Nucleus accumbens (tissue), 56 donors: Measurements from ENCODE around the gene HIPK4.
"Not testable (repeated sequence)": the region's sequence is repeated elsewhere in the genome, so short reads cannot be mapped to it uniquely, and the experiment has no call there.

Experiments used
- DNase-seq, 56 donors: peaks; one replicate each; lab custom pipeline; 2025; lab: John Stamatoyannopoulos, UW

The HIPK4 gene

GRCh38 chr19:40394816-40395210, 4.8 kb upstream of the HIPK4 start:
- no peak for DNase-seq

GRCh38 chr19:40393894-40394815, 4.2 kb upstream of the HIPK4 start:
- no peak for DNase-seq

DNA sequence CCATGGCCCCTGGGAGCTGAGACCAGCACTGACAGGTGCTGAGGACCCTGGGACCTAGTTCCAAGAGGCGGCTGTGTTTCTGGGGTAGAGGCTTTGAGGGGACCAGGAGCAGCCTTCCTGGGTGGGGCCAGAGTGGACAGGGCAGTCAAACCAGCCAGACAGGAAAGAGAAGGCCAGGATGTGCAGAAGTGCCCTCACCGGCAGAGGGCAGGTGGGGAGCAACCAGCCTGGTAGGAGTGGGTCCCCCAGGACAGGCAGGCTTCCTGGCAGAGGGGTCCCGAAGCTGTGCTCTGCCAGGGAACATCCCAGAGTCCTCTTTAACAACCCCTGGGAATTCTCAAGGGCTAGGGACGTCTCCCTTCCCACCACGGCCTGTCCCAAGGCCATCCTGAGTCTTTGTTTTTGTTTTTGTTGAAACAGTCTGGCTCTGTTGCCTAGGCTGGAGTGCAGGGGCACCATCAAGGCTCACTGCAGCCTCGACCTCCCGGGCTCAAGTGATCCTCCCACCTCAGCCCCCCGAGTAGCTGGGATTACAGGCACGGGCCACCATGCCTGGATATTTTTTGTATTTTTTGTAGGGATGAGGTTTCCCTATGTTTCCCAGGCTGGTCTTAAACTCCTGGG, 3.0 kb upstream of the HIPK4 start:
- DNase-seq = no peak

- no peak for DNase-seq
Observed at GRCh38 chr19:40392123-40392522, 2.1 kb upstream of the HIPK4 start.

GRCh38 chr19:40389404-40390083, 437 bp downstream of the HIPK4 start:
- no peak for DNase-seq

- DNase-seq = no peak
Observed at GRCh38 chr19:40388481-40388880, 1.5 kb downstream of the HIPK4 start.

- DNase-seq = no peak
Observed at GRCh38 chr19:40387155-40387554, 2.8 kb downstream of the HIPK4 start.

- DNase-seq = no peak
Observed at GRCh38 chr19:40383668-40384248, 6.2 kb downstream of the HIPK4 start.

- no peak for DNase-seq
Observed at GRCh38 chr19:40381321-40381720, 8.7 kb downstream of the HIPK4 start.

DNA sequence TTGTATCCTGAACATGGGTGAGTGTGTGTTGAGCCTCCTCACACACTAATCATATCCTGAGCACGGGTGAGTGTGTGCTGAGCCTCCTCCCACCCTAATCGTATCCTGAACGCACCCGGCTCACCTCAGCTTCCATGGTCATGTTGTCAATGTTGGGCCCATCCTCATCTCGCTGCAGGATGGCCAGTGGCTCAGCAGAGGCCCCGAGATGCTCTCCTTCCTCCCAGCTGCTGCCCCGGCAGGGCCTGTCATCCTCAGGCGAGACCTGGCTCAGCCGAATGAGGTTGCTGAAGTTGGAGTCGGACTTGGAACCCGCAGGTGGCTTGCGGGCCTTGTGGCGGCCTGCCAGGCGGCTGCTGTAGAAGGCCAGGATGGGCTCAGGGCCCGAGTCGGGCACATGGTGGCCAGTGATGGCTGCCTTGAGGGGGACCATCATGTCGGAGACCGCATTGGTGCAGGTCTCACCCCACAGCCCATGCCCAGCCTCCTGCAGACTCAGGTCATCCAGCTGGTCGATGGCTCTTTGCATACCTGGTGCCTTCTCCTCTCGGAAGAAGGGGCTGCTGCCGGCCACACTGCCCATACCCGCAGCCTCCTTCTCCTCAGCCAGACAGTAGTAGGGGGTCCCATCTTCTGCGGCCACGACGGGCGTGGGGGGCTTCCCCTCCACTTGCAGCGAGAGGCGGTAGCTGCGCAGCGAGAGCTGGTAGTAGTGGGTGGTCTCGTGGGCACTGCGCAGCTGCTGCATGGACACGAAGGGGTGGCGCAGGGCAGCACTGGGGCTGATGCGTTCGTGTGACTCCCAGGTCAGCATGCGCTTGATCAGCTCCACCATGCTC, 9.6 kb downstream of the HIPK4 start:
- DNase-seq = no peak

DNA sequence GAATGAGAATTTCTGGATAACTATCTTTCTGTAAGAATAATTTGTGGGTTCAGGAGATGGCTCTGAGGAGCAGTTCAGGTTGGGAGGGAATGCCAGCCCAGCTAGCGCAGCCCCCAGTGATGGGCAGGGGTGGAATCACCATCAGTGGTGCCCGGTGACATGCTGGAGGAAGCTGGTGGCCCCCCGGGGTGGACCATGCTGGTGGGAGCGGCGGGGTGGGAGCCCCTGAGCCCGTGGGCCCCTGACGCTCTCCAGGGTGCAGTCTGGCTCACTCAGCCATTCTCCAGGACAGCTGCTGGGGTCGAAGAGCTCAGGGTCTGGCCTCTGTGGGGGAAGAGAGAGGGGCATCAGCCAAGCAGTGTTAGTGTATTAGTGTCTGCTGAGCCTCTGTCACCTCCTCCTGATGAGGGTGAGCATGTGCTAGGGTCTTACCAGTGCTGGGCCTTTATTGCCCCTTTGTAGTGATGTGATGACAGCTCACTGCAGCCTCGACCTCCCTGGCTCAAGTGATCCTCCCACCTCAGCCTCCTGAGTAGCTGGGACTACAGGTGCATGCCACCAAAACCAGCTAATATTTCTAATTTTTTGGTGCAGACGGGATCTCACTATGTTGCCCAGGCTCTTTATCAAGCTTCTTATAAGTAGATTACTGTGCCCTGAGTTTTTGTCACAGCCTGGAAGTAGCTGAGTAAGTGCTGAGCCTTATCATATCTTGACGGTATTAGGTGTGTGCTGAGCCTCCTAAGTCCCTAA, 10.4 kb downstream of the HIPK4 start:
- DNase-seq = no peak

DNA sequence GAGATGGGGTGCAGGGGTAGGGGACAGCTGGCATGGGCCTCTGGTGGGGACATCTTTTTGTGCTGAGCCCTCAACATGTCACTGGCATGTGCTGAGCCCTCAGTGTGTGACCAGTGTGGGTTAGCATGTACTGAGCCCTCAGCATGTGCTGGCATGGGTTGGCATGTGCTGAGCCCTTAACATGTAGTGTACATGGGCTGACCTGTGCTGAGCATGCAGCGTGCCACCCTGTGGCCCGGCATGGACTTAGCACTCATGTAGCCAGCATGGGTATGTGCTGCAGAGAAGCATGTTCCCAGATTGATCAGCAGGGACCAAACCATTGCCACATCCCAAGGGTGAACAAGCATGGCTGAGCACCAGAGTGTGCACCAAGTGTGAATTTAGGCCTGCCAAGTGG, 11.5 kb downstream of the HIPK4 start:
- no peak for DNase-seq

DNA sequence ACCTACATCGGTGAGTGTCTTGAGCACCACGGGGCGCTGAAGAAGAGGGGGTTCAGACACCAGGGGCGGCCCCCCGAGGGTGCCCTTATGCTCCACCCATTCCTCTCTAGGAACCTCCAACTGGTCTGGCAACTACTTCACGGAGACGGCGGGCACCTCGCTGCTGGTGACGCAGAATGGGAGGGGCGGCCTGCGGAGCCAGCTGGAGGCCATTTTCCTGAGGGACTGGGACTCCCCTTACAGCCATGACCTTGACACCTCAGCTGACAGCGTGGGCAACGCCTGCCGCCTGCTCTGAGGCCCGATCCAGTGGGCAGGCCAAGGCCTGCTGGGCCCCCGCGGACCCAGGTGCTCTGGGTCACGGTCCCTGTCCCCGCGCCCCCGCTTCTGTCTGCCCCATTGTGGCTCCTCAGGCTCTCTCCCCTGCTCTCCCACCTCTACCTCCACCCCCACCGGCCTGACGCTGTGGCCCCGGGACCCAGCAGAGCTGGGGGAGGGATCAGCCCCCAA, 12.1 kb downstream of the HIPK4 start:
- DNase-seq = no peak

- no peak for DNase-seq
Observed at GRCh38 chr19:40376286-40376862, 13.6 kb downstream of the HIPK4 start.

DNA sequence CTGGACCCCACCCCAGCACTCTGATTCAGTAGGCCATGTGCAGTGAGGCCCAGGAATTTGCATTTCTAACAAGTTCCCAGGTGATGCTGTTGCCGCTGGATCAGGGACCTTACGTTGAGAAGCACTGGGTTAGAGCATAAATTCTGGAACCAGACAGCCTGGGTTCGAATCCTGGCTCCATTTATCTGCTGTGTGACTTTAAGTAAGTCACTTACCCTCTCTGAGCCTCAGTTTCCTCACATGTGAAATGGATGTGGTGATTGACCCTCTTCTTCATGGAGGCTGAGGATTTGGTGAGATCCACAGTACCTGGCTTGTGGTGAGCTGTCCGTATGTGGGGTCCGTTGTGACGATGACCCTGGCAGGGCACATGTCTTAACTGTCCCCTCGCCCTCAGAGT, 15.9 kb downstream of the HIPK4 start:
- DNase-seq = no peak

- DNase-seq = no peak
Observed at GRCh38 chr19:40371802-40372122, 18.2 kb downstream of the HIPK4 start.

GRCh38 chr19:40370997-40371801, 18.8 kb downstream of the HIPK4 start:
- DNase-seq = no peak

- DNase-seq = not testable (repeated sequence)
Observed at GRCh38 chr19:40370253-40370652, 19.7 kb downstream of the HIPK4 start.
